Measurements from ENCODE around the gene STX1A.

STX1A gene

DNA sequence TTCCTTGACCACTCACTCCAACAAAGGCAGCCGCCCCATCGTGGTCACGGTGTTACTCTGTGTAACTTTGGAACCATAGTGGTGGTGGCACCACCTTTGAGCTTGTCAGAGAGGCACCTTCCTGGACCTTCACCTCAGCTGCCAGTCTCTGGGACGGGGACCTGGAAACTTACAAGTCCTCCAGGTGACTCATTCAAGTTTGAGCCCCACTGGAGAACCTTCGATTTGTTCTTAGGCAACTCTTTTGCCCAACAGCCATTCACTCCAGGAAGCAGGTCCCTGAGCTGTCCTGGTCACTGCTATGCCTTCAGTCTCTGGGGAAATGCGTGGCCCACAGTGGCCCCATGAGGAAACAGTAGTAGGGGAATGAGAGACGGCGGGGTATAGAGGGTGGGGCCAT lies 17.2 kb downstream of the STX1A start:
- TF ChIP-seq YY1 (IDR thresholded peaks at IDR 0.05; ENCODE audit: insufficient read depth, insufficient read length), result no peak
- H3K9ac ChIP-seq (ENCODE audit: insufficient read length, low read depth), result no peak overlapping the region
- no peaks in the 10 kb centered on the region for H3K9me3 ChIP-seq (ENCODE audit: insufficient read depth, low read length)
- H3K36me3 ChIP-seq (ENCODE audit: insufficient read depth, insufficient read length, low read length), result peaks cover 71% of the 10 kb centered on the region
- no peaks in the 10 kb centered on the region for H3K27me3 ChIP-seq (ENCODE audit: insufficient read depth, insufficient read length)
- peaks cover 20% of the 10 kb centered on the region for H3K4me1 ChIP-seq (ENCODE audit: insufficient read depth, insufficient read length)
- DNase-seq (ENCODE audit: low read depth, low spot score), result no peak
- H3K4me3 ChIP-seq (ENCODE audit: insufficient read length, low read depth), result no peak overlapping the region

DNA sequence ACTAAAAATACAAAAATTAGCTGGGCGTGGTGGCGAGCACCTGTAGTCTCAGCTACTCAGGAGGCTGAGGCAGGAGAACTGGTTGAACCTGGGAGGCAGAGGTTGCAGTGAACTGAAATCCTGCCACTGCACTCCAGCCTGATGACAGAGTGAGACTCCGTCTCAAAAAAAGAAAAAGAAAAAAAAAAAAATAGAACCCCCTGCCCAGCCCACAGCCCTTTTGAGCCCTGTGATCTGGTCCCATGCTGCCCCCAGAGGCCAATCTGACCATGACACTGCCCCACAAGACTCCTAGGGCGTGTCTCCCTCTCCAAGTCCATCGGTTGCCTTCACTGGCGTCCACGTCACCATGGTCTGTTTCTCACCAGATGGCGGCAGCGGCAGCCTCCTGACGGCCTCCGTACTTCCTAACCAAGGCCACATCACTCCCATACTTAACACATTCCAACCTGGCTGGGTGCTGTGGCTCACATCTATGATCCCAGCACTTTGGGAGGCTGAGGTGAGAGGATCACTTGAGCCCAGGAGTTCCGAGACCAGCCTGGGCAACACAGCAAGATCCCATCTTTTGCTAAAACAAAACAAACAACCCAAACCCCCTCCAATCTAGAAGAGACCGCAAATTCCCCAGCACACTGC lies 18.0 kb downstream of the STX1A start:
- TF ChIP-seq SUZ12 (IDR thresholded peaks at IDR 0.05; ENCODE audit: extremely low read depth, insufficient read depth, insufficient read length), result no peak
- TF ChIP-seq ZNF274 (IDR thresholded peaks at IDR 0.05; ENCODE audit: low read depth, low read length), result no peak
- no peak for TF ChIP-seq YY1 (IDR thresholded peaks at IDR 0.05; ENCODE audit: insufficient read depth, insufficient read length)
- DNase-seq (ENCODE audit: low read depth, low spot score), result peak; percentile 51
- no peak overlapping the region for H3K9ac ChIP-seq (ENCODE audit: insufficient read length, low read depth)
- no peak overlapping the region for H3K4me3 ChIP-seq (ENCODE audit: insufficient read length, low read depth)
- H3K36me3 ChIP-seq (ENCODE audit: insufficient read depth, insufficient read length, low read length), result peaks cover 72% of the 10 kb centered on the region
- no peaks in the 10 kb centered on the region for H3K9me3 ChIP-seq (ENCODE audit: insufficient read depth, low read length)
- no peaks in the 10 kb centered on the region for H3K27me3 ChIP-seq (ENCODE audit: insufficient read depth, insufficient read length)
- H3K4me1 ChIP-seq (ENCODE audit: insufficient read depth, insufficient read length), result peaks cover 15% of the 10 kb centered on the region

DNA sequence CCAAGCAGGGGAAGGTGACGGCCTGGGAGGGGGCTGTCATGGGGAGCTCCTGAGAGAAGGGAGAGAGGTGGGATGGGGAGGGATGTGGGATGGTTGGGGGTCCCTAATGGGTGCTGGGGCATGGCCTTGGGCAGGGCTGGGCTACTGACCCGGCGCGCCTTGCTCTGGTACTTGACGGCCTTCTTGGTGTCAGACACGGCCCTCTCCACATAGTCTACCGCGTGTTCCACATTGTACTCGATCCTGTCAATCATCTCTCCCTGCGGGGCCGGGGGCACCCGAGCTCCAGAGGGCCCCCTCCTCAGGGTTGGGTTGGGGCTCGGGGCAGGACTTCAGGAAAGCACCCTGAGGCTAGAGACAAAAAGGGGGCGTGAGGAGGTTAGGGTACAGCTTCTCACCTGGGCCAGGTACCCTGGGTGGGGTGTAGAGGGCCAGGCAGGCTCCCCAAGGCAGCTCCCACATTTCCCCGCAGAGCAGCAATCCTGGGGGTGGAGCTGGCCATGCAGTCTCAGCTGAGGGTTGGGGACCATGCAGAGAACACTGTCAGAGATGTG lies 18.8 kb downstream of the STX1A start:
- H3K36me3 ChIP-seq (ENCODE audit: insufficient read depth, insufficient read length, low read length), result peaks cover 79% of the 10 kb centered on the region
- peaks cover 11% of the 10 kb centered on the region for H3K4me1 ChIP-seq (ENCODE audit: insufficient read depth, insufficient read length)

DNA sequence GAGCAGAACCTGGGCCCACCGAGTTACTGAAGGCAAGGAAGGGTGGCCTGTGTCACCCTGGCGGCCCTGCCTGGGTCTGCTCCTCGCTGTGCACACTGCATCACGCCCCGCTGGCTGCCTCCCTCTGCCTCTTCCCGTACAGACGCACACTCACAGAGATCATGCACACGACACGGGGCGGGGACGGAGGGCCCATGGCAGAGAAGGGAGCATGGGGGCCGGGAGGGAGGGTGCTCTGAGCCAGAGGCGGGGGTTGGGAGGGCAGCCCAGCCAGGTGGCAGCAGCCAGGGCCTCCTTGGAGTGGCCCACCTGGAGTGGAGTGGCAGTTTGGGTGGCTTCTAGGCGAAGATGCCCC lies 19.4 kb downstream of the STX1A start:
- no peak for DNase-seq (ENCODE audit: low read depth, low spot score)
- Histone ChIP-seq H3K4me3 (ENCODE audit: insufficient read length, low read depth) (no peak overlapping the region), H3K4me1 (ENCODE audit: insufficient read depth, insufficient read length) (peaks cover 11% of the 10 kb centered on the region), H3K9me3 (ENCODE audit: insufficient read depth, low read length) (no peaks in the 10 kb centered on the region), H3K36me3 (ENCODE audit: insufficient read depth, insufficient read length, low read length) (peaks cover 84% of the 10 kb centered on the region), H3K27me3 (ENCODE audit: insufficient read depth, insufficient read length) (no peaks in the 10 kb centered on the region), H3K9ac (ENCODE audit: insufficient read length, low read depth) (no peak overlapping the region)
- TF ChIP-seq SUZ12 (IDR thresholded peaks at IDR 0.05; ENCODE audit: extremely low read depth, insufficient read depth, insufficient read length) (no peak), YY1 (IDR thresholded peaks at IDR 0.05; ENCODE audit: insufficient read depth, insufficient read length) (no peak), ZNF274 (IDR thresholded peaks at IDR 0.05; ENCODE audit: low read depth, low read length) (no peak)

More for the DNA sequence above, 18.8 kb downstream of the STX1A start:
- Histone ChIP-seq H3K9ac (ENCODE audit: insufficient read length, low read depth) (no peak overlapping the region), H3K4me3 (ENCODE audit: insufficient read length, low read depth) (no peak overlapping the region), H3K27me3 (ENCODE audit: insufficient read depth, insufficient read length) (no peaks in the 10 kb centered on the region), H3K9me3 (ENCODE audit: insufficient read depth, low read length) (no peaks in the 10 kb centered on the region)
- DNase-seq (ENCODE audit: low read depth, low spot score), result no peak
- TF ChIP-seq YY1 (IDR thresholded peaks at IDR 0.05; ENCODE audit: insufficient read depth, insufficient read length) (no peak), SUZ12 (IDR thresholded peaks at IDR 0.05; ENCODE audit: extremely low read depth, insufficient read depth, insufficient read length) (no peak), ZNF274 (IDR thresholded peaks at IDR 0.05; ENCODE audit: low read depth, low read length) (no peak)

DNA sequence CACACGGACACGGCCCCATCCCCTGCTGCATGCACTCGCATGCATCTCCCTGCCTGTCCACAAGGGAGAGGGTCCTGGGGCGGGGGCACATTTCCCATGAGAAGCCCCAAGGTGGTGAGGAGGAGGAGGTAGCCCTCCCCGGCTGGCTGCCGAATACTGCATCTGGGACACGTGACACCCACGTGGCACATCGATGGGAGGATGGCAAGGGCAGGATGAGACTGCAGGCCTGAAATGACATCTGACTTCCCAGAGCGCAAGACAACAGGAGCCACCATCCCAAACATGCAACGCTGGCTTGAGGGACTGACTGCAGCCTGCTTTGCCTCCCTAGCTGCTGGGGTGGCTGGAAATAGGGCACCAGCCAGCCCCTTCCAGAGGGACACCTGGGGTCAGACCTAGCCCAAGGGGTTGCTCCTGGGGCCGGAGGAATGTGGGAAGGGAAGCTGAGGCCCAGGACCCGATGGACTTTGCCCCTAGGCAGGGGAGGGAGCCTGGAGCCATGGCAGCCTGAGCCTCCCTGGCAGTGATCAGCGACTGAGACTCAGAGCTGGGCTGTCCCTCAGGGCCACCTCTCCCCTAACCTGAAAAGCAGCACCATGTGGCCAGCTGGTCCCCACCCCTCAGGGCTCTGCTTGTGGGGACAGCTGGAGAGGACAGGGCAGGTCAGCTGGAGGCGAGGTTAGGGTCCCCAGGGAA lies 19.9 kb downstream of the STX1A start:
- peaks cover 10% of the 10 kb centered on the region for H3K4me1 ChIP-seq (ENCODE audit: insufficient read depth, insufficient read length)
- no peak overlapping the region for H3K9ac ChIP-seq (ENCODE audit: insufficient read length, low read depth)
- no peaks in the 10 kb centered on the region for H3K27me3 ChIP-seq (ENCODE audit: insufficient read depth, insufficient read length)
- peaks cover 86% of the 10 kb centered on the region for H3K36me3 ChIP-seq (ENCODE audit: insufficient read depth, insufficient read length, low read length)
- H3K4me3 ChIP-seq (ENCODE audit: insufficient read length, low read depth), result no peak overlapping the region
- no peaks in the 10 kb centered on the region for H3K9me3 ChIP-seq (ENCODE audit: insufficient read depth, low read length)
- TF ChIP-seq ZNF274 (IDR thresholded peaks at IDR 0.05; ENCODE audit: low read depth, low read length) (no peak), YY1 (IDR thresholded peaks at IDR 0.05; ENCODE audit: insufficient read depth, insufficient read length) (no peak), SUZ12 (IDR thresholded peaks at IDR 0.05; ENCODE audit: extremely low read depth, insufficient read depth, insufficient read length) (no peak)
- DNase-seq (ENCODE audit: low read depth, low spot score), result no peak

DNA sequence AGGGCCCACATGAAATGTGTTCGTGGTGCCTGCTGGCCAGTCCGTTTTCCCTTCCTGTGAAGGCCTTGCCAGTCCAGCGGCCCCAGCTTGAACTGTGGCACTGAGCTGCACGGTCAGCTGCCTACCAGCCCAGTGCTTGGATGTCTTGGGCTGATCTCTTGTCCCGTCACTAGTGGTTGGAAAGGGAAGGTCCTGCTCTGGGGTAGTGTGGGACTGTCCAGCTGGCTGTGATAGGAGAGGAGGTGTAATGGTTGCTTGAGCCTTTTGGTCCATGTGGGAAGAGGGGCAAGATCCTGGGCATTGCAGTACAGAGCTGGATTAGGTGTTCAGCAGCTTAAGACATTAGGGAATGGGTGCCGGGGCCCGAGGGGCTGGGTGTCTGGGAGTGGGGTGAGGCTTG lies 21.1 kb downstream of the STX1A start:
- Histone ChIP-seq H3K36me3 (ENCODE audit: insufficient read depth, insufficient read length, low read length) (peaks cover 92% of the 10 kb centered on the region), H3K4me1 (ENCODE audit: insufficient read depth, insufficient read length) (peaks cover 3% of the 10 kb centered on the region), H3K9ac (ENCODE audit: insufficient read length, low read depth) (no peak overlapping the region), H3K27me3 (ENCODE audit: insufficient read depth, insufficient read length) (no peaks in the 10 kb centered on the region), H3K9me3 (ENCODE audit: insufficient read depth, low read length) (no peaks in the 10 kb centered on the region), H3K4me3 (ENCODE audit: insufficient read length, low read depth) (no peak overlapping the region)
- DNase-seq (ENCODE audit: low read depth, low spot score), result no peak
- TF ChIP-seq YY1 (IDR thresholded peaks at IDR 0.05; ENCODE audit: insufficient read depth, insufficient read length) (no peak), ZNF274 (IDR thresholded peaks at IDR 0.05; ENCODE audit: low read depth, low read length) (no peak), SUZ12 (IDR thresholded peaks at IDR 0.05; ENCODE audit: extremely low read depth, insufficient read depth, insufficient read length) (no peak)

DNA sequence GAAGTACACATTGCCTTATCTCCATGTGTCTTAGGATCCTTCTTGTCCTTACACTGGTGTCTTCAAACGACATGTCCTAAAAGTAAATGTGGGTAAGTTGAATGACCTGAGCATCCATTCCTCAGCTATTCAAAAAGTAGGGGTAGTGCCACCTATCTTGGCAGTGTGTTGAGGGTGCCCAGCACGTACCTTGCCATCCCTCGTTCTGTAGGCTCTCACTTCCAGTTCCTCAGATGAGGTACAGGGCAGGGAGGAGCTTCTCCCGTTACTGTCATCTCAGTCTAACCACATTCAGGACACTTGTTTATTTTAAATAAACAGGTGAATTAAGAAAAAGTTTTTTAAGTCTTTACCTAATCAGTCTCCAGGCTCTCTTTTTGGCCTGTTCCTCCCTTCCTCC lies 23.1 kb downstream of the STX1A start:
- Histone ChIP-seq H3K4me1 (ENCODE audit: insufficient read depth, insufficient read length) (no peaks in the 10 kb centered on the region), H3K9ac (ENCODE audit: insufficient read length, low read depth) (no peak overlapping the region), H3K36me3 (ENCODE audit: insufficient read depth, insufficient read length, low read length) (peaks cover 94% of the 10 kb centered on the region), H3K4me3 (ENCODE audit: insufficient read length, low read depth) (no peak overlapping the region), H3K9me3 (ENCODE audit: insufficient read depth, low read length) (no peaks in the 10 kb centered on the region), H3K27me3 (ENCODE audit: insufficient read depth, insufficient read length) (no peaks in the 10 kb centered on the region)
- TF ChIP-seq ZNF274 (IDR thresholded peaks at IDR 0.05; ENCODE audit: low read depth, low read length), result no peak
- no peak for TF ChIP-seq YY1 (IDR thresholded peaks at IDR 0.05; ENCODE audit: insufficient read depth, insufficient read length)
- no peak for TF ChIP-seq SUZ12 (IDR thresholded peaks at IDR 0.05; ENCODE audit: extremely low read depth, insufficient read depth, insufficient read length)
- no peak for DNase-seq (ENCODE audit: low read depth, low spot score)
